Astrocyte (in vitro differentiated cells and primary cell): Measurements from ENCODE around the gene CCDC178. TPM values are rescaled to one million over a fixed set of nuclear protein-coding genes. Genes with fewer than 3 reads are reported as not detected.
A peak's percentile ranks its signal among the peaks of the same experiment; 100 is the strongest.

ENCODE experiments used
- DNase-seq: peaks from one replicate; pipeline ENCODE4 v3.0.0-alpha.2; 2010; ENCODE audit warnings: low read depth
- FAIRE-seq: peaks from 2 replicates; lab custom pipeline; 2011; peaks lifted over from hg19 to GRCh38; lab: Jason Lieb, UNC
- H2AFZ ChIP-seq: 2 replicates; pipeline ENCODE4 v1.6.0; 2012; ENCODE audit warnings: low read depth, low read length, inconsistent platforms
- H3K27ac ChIP-seq: 2 replicates; pipeline ENCODE4 v1.5.1; 2011; ENCODE audit warnings: low read depth, low read length, inconsistent platforms
- H3K27me3 ChIP-seq: 2 replicates; pipeline ENCODE4 v1.6.0; 2011; ENCODE audit warnings: low read length, inconsistent platforms; ENCODE audit not compliant: insufficient read depth
- H3K36me3 ChIP-seq: 2 replicates; pipeline ENCODE4 v1.5.1; 2011; ENCODE audit warnings: low read length, inconsistent platforms; ENCODE audit not compliant: insufficient read depth
- H3K4me1 ChIP-seq: 2 replicates; pipeline ENCODE4 v1.5.1; 2011; ENCODE audit warnings: low read length, inconsistent platforms; ENCODE audit not compliant: insufficient read depth
- H3K4me2 ChIP-seq: 2 replicates; pipeline ENCODE4 v1.6.0; 2012; ENCODE audit warnings: low read length, inconsistent platforms
- H3K4me3 ChIP-seq: 2 replicates; pipeline ENCODE4 v1.5.1; 2011; ENCODE audit warnings: low read depth, mild to moderate bottlenecking, low read length, inconsistent platforms; ENCODE audit not compliant: insufficient read depth
- H3K79me2 ChIP-seq: 2 replicates; pipeline ENCODE4 v1.6.0; 2012; ENCODE audit warnings: mild to moderate bottlenecking, low read length, inconsistent platforms; ENCODE audit not compliant: insufficient read depth
- H3K9ac ChIP-seq: 2 replicates; pipeline ENCODE4 v1.6.0; 2012; ENCODE audit warnings: mild to moderate bottlenecking, low read length, inconsistent platforms
- H3K9me3 ChIP-seq: 2 replicates; pipeline ENCODE4 v1.5.1; 2012; ENCODE audit warnings: low read depth, mild to moderate bottlenecking, low read length, inconsistent platforms; ENCODE audit not compliant: insufficient read depth
- H4K20me1 ChIP-seq: 2 replicates; pipeline ENCODE4 v1.6.0; 2012; ENCODE audit warnings: low read length, inconsistent platforms; ENCODE audit not compliant: insufficient read depth
- H3K27ac Mint-ChIP-seq: one replicate; pipeline ENCODE4 v1.8.0; 2021; ENCODE audit warnings: mild to moderate bottlenecking, mixed read lengths; ENCODE audit not compliant: unreplicated experiment
- H3K27me3 Mint-ChIP-seq: one replicate; pipeline ENCODE4 v1.8.0; 2021; ENCODE audit warnings: low read depth, mixed read lengths; ENCODE audit not compliant: unreplicated experiment
- H3K36me3 Mint-ChIP-seq: one replicate; pipeline ENCODE4 v1.8.0; 2021; ENCODE audit warnings: low read depth, mixed read lengths; ENCODE audit not compliant: unreplicated experiment
- H3K4me1 Mint-ChIP-seq: one replicate; pipeline ENCODE4 v1.8.0; 2021; ENCODE audit warnings: low read depth, mixed read lengths; ENCODE audit not compliant: unreplicated experiment
- H3K4me3 Mint-ChIP-seq: one replicate; pipeline ENCODE4 v1.8.0; 2021; ENCODE audit warnings: mild to moderate bottlenecking, moderate library complexity, mixed read lengths; ENCODE audit not compliant: unreplicated experiment
- H3K9me3 Mint-ChIP-seq: one replicate; pipeline ENCODE4 v1.8.0; 2021; ENCODE audit warnings: mild to moderate bottlenecking, mixed read lengths; ENCODE audit not compliant: unreplicated experiment
- EZH2 ChIP-seq: IDR thresholded peaks from 2 replicates; pipeline ENCODE4 v1.6.1; 2012; ENCODE audit warnings: mild to moderate bottlenecking, low read length, inconsistent platforms; ENCODE audit not compliant: insufficient read depth
- total RNA-seq: library from RNA; stranded (reverse); gene quantifications from 2 replicates; pipeline ENCODE4 v1.2.1, GENCODE V29; 2021
- TF ChIP-seq, protein P1 (sequence below): IDR thresholded peaks from 2 replicates; pipeline ENCODE4 v1.5.1; 2011; ENCODE audit warnings: low read depth, mild to moderate bottlenecking, inconsistent platforms, low read length, moderate library complexity; ENCODE audit not compliant: insufficient read depth

The CCDC178 gene
- total RNA-seq, 1 donor from 2014 or later, result 0.30 TPM

GRCh38 chr18:32902568-32903330 is 537.8 kb downstream of the CCDC178 start:
- H3K4me1 Mint-ChIP-seq, result peaks cover 3% of the 10 kb centered on the region
- H2AFZ ChIP-seq, result no peak overlapping the region
- H3K27ac Mint-ChIP-seq, result no peak overlapping the region
- no peaks in the 10 kb centered on the region for H3K79me2 ChIP-seq
- H4K20me1 ChIP-seq, result no peaks in the 10 kb centered on the region
- H3K4me3 ChIP-seq, result no peak overlapping the region
- H3K27me3 Mint-ChIP-seq, result no peaks in the 10 kb centered on the region
- no peaks in the 10 kb centered on the region for H3K27me3 ChIP-seq
- FAIRE-seq (no peak), DNase-seq (no peak)
- no peaks in the 10 kb centered on the region for H3K9me3 ChIP-seq
- no peak overlapping the region for H3K4me3 Mint-ChIP-seq
- H3K4me1 ChIP-seq, result no peaks in the 10 kb centered on the region
- TF ChIP-seq, protein P1, sequence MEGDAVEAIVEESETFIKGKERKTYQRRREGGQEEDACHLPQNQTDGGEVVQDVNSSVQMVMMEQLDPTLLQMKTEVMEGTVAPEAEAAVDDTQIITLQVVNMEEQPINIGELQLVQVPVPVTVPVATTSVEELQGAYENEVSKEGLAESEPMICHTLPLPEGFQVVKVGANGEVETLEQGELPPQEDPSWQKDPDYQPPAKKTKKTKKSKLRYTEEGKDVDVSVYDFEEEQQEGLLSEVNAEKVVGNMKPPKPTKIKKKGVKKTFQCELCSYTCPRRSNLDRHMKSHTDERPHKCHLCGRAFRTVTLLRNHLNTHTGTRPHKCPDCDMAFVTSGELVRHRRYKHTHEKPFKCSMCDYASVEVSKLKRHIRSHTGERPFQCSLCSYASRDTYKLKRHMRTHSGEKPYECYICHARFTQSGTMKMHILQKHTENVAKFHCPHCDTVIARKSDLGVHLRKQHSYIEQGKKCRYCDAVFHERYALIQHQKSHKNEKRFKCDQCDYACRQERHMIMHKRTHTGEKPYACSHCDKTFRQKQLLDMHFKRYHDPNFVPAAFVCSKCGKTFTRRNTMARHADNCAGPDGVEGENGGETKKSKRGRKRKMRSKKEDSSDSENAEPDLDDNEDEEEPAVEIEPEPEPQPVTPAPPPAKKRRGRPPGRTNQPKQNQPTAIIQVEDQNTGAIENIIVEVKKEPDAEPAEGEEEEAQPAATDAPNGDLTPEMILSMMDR, result no peak
- no peaks in the 10 kb centered on the region for H3K36me3 ChIP-seq
- H3K9me3 Mint-ChIP-seq, result peaks cover 2% of the 10 kb centered on the region
- no peak overlapping the region for H3K27ac ChIP-seq
- H3K4me2 ChIP-seq, result no peak overlapping the region
- H3K9ac ChIP-seq, result no peak overlapping the region
- H3K36me3 Mint-ChIP-seq, result no peaks in the 10 kb centered on the region

DNA sequence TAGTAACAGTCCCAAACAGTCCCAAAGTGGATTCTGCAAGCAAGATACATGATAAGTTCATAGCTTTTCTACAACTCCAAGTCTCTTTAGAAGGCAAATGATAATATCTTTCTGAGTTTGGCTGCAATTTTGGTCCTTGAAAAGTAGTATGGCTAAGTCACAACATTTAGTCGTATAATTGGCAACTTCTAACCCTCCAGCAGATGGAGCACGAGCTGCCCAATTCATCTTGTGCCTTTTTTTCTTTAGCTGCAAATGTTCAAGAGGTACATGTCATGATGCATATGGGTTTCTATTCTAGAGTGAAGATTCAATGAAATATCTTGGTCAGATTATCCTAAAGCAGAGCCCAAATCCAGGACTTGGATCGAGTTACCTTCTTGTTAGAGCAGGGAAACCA is 540.7 kb downstream of the CCDC178 start:
- no peak overlapping the region for H3K4me3 ChIP-seq
- no peak overlapping the region for H3K9ac ChIP-seq
- H3K27ac ChIP-seq, result no peak overlapping the region
- DNase-seq (no peak), FAIRE-seq (no peak)
- H3K9me3 ChIP-seq, result peaks cover 3% of the 10 kb centered on the region
- H3K4me1 Mint-ChIP-seq, result no peaks in the 10 kb centered on the region
- no peaks in the 10 kb centered on the region for H3K4me1 ChIP-seq
- no peaks in the 10 kb centered on the region for H3K27me3 ChIP-seq
- no peaks in the 10 kb centered on the region for H3K36me3 Mint-ChIP-seq
- TF ChIP-seq EZH2, result no peak
- TF ChIP-seq, protein P1, result peak; percentile 8
- H3K79me2 ChIP-seq, result no peaks in the 10 kb centered on the region
- no peaks in the 10 kb centered on the region for H4K20me1 ChIP-seq
- no peak overlapping the region for H3K4me2 ChIP-seq
- no peaks in the 10 kb centered on the region for H3K27me3 Mint-ChIP-seq
- no peak overlapping the region for H3K27ac Mint-ChIP-seq
- H2AFZ ChIP-seq, result no peak overlapping the region
- no peaks in the 10 kb centered on the region for H3K36me3 ChIP-seq
- no peak overlapping the region for H3K4me3 Mint-ChIP-seq
- peaks cover 8% of the 10 kb centered on the region for H3K9me3 Mint-ChIP-seq
